CD4-positive, alpha-beta T cell treated with Interleukin-12 subunit alpha and Interleukin-12 subunit beta, for 1 hour (primary cell): Measurements from ENCODE around the gene IDS.
"Not testable (repeated sequence)": the region's sequence is repeated elsewhere in the genome, so short reads cannot be mapped to it uniquely, and the experiment has no call there.

Source experiments
- DNase-seq: peaks from one replicate; pipeline ENCODE4 v3.0.0-alpha.2; 2020

IDS gene

GRCh38 chrX:149497054-149497453 lies 8.1 kb downstream of the IDS start:
- DNase-seq = peak; percentile 3

- DNase-seq = no peak
Observed at GRCh38 chrX:149495573-149496071, 9.5 kb downstream of the IDS start.

DNA sequence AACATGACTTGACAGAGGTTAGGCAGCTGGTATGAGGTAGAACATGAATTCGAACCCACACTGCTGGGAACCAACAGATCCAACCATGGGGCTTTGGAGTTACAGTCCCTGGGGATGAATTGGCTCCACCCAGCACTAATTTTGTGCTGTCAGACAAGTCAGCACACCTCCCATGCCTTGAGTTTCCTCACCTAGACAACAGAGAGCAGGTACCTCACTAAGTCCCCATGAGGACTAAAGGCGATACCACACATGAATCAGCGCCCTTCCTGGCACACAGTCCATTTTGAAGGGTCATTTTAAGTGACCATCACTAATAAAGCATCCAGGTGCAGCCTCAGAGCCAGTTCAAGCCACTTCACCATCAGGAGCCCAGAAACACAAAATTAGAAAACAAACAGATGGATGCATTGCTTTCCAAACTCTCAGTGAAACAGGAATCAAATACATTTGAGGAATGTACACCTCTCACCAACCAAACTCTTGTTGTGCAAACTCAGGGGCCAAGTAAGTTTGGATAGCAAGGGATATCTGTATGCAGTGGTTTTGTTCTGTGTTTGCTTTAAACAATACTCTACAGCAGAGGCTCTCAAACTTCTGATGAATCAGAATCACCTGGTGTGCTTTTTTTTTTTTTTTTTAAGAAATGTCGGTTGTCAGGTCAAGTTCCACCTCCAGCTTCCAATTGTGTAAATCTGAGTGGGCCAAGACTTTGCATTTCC lies 10.1 kb downstream of the IDS start:
- no peak for DNase-seq

GRCh38 chrX:149493567-149494562 lies 11.2 kb downstream of the IDS start:
- DNase-seq = peak; percentile 8

- peak; percentile 2 for DNase-seq
Observed at GRCh38 chrX:149491812-149492211, 13.3 kb downstream of the IDS start.

- DNase-seq = no peak
Observed at GRCh38 chrX:149490100-149490499, 15.0 kb downstream of the IDS start.

GRCh38 chrX:149488411-149489052 lies 16.6 kb downstream of the IDS start:
- DNase-seq = not testable (repeated sequence)

DNA sequence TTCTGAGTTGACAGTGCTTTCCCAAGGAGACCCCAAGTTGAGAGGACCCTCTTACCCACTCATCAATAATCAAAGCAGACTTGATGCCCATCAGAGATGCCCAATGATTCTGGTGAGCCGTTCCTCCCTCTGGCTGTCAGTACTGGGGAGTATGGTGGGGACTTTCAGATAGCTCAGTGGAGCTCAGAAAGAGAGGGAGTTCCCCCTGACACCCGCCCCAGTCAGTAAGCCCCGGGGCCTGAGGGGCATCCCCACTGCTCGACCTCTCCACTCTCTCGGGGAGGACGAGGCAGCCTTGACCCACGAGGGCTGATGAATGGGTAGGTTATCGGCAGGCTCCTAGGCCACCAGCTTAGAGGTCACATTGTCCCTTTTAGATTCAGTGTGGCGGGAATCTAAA lies 17.1 kb downstream of the IDS start:
- not testable (repeated sequence) for DNase-seq

DNA sequence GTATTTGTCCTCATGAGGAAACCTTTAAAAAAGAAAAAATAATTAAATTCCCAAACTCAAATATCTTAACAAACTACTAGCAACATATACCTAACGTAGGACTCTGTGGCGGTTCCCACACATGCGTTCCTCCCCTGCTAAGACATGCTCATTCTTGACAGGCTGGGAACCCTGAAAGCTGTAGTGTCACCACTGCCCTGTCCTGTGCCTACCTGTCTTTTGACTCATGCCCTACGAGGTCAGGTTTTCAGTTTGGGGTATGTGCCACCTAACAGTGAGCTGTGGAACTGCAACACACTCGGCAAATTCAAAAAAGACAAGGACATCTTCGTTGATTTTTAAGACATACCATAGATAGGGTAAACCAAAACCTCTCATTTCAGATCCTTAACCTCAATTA lies 17.8 kb downstream of the IDS start:
- DNase-seq = peak; percentile 35

GRCh38 chrX:149476513-149476912 lies 28.6 kb downstream of the IDS start:
- DNase-seq = peak; percentile 22

GRCh38 chrX:149473966-149474365 lies 31.1 kb downstream of the IDS start:
- DNase-seq = no peak

DNA sequence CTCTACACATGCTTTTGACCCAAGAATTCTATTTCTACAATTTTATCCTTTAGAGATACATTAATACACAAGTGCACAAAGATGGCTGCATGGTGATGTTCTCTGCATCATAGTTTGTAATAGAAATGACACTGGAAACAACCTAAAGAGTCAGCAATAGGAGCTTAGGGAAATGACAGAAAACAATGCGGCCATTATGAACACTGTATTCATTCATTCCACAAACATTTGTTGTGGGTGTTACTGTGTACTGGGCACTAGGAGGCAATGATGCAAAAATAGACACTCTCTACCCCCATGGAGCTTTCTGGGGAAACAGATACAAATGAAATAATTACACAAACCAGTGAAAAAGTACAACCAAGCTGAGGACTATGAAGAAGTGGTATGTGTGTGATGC lies 32.0 kb downstream of the IDS start:
- DNase-seq = no peak

- no peak for DNase-seq
Observed at GRCh38 chrX:149472625-149473024, 32.5 kb downstream of the IDS start.

GRCh38 chrX:149471397-149471796 lies 33.7 kb downstream of the IDS start:
- DNase-seq = no peak

DNA sequence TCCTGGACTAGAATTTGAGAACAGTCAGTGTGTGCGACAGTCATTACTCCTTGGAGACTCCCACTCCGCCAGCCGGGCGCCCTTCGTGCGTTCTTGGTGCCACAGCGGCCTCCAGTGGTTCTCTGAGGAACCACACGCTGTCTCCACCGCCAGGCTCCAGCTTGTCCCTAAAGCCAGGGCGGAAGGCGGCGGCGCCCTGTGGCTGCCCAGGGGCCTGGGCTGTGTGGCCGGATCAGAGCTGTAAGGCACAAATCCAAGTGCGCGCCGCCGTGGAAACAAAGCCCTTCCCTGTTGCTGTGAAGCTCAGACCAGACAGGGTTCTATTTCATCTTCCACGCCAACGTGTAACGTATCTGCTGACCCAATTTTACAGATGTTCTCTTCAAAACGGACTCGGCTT lies 34.2 kb downstream of the IDS start:
- DNase-seq = peak; percentile 63

- no peak for DNase-seq
Observed at GRCh38 chrX:149469406-149469805, 35.7 kb downstream of the IDS start.

GRCh38 chrX:149467920-149468319 lies 37.2 kb downstream of the IDS start:
- DNase-seq = no peak

- no peak for DNase-seq
Observed at GRCh38 chrX:149467461-149467860, 37.6 kb downstream of the IDS start.

DNA sequence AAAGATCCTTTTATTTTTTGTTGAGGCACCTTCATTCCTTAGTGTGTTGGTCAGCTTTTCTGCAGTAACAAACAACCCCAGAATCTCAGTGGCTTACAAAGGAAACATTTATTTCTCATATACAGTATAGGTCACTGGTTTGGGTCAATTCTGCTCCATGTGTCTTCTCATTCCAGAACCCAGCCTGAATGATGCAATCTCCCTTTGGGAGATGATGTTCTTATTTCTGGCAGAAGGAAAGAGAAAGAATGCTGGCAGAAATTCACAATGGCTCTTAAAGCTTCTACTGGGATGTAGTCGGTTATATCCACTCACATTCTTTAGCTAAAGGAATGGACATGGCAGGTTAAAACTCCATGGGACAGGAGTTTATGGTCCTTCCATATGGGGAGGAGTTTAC lies 42.3 kb downstream of the IDS start:
- no peak for DNase-seq

GRCh38 chrX:149461746-149462145 lies 43.4 kb downstream of the IDS start:
- no peak for DNase-seq

DNA sequence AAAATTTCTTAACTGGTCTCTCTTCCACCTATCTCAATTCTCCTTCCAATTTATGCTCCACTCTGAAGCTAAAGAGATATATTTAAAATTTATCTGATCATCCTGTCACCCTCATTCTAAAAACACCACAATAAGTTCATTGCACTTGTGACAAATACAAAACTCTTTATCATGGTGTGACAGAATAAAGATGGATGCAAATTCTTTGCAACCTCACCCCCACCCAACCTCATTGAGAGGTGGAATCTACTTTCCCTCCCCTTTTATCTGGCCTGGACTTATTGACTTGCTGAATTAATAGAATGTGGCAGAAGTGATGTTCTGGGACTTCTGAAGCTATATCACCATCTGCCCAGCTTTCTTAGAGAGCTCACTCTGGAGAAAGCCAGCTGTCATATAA lies 46.5 kb downstream of the IDS start:
- DNase-seq = no peak

DNA sequence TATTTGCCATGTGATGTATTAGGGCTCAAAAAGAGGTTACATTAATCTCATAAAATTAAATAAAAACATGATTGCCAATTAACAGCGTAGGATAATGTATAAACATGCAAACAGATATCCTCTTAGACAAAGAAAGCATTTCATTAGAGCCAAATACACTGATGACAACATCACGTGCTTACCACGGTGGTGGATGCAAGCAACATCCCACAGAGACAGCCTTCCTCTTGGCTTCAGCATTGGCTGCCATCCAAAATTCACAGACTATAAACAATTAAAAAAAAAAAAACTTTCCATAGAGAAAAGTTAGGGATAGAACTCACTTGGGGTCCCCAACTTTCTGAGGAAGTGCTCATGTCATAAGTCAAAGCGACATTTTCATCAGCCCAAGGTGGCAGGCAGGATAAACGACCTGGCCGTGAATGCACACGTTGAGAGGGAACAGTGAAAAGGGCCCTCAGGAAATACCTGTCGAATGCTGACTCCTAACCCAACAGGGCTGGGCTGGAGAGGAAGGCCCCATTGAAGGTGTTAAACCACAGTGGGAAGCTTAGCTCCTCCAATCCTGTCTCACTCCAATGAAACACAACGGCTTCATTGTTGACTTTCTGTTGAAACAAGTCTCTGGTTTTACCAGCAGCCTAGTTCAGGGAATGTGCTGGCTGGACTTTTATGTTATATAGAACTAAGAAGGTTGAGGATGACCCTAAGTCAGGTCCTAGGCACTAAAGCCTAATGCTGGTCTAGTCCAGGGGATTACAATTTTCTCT lies 48.4 kb downstream of the IDS start:
- no peak for DNase-seq

GRCh38 chrX:149455934-149456333 lies 49.2 kb downstream of the IDS start:
- DNase-seq = no peak
